Endothelial cell of umbilical vein (primary cell): ENCODE data around the gene TTC33. TPM values are rescaled to one million over a fixed set of nuclear protein-coding genes. Genes with fewer than 3 reads are reported as not detected.

Experiments used
- BruUV-seq: library from RNA; stranded (reverse); fragments of 400-500 nt; replicated peaks from 2 replicates; lab custom pipeline; 2021; lab: Mats Ljungman, UMichigan
- CTCF ChIA-PET: fragments of 300-600, 350-600 bp; sonication (Branson Sonifier 250); formaldehyde crosslinking; loops from one replicate; lab custom pipeline; 2021; ENCODE audit warnings: antibody characterized with exemption, inconsistent platforms; lab: Charles Lee
- POLR2A ChIA-PET: fragments of 300-600, 350-600 bp; sonication (Branson Sonifier 250); formaldehyde crosslinking; loops from one replicate; lab custom pipeline; 2021; ENCODE audit warnings: antibody characterized with exemption, inconsistent platforms; lab: Charles Lee
- DNase-seq: peaks from one replicate; pipeline ENCODE4 v3.0.0-alpha.2; 2011; ENCODE audit warnings: low read depth, low spot score
- FAIRE-seq: peaks from 2 replicates; lab custom pipeline; 2011; peaks lifted over from hg19 to GRCh38; lab: Jason Lieb, UNC
- H2AFZ ChIP-seq: 2 replicates; pipeline ENCODE4 v1.6.0; 2012; ENCODE audit warnings: low read depth, low read length, control low read depth, inconsistent platforms
- H3K27ac ChIP-seq: 2 replicates; pipeline ENCODE4 v1.5.1; 2011; ENCODE audit warnings: low read depth, mild to moderate bottlenecking, control low read depth, low read length, moderate library complexity; ENCODE audit not compliant: insufficient read depth
- H3K27me3 ChIP-seq, 2 experiments: 2 replicates each; pipeline versions ENCODE4 v1.6.0 to v1.6.1; 2011; ENCODE audit warnings: low read length in 2 of 2, mixed read lengths in 1 of 2; ENCODE audit not compliant: control insufficient read depth in 2 of 2, insufficient read depth in 2 of 2
- H3K36me3 ChIP-seq, 2 experiments: 2 replicates in 1 of 2; 3 replicates in 1 of 2; pipeline ENCODE4 v1.5.1; 2011; ENCODE audit warnings: low read length in 2 of 2, mild to moderate bottlenecking in 1 of 2, moderate library complexity in 1 of 2; ENCODE audit not compliant: control insufficient read depth in 2 of 2, insufficient read depth in 2 of 2; ENCODE audit errors: extremely low read depth in 1 of 2
- H3K4me1 ChIP-seq: 3 replicates; pipeline ENCODE4 v1.5.1; 2011; ENCODE audit warnings: mild to moderate bottlenecking, low read length; ENCODE audit not compliant: control insufficient read depth, insufficient read depth; ENCODE audit errors: extremely low read depth
- H3K4me2 ChIP-seq: 2 replicates; pipeline ENCODE4 v1.6.1; 2011; ENCODE audit warnings: low read length, control low read depth, mixed read lengths; ENCODE audit not compliant: insufficient read depth
- H3K4me3 ChIP-seq, 3 experiments: fragments of 200-600 bp in 1 of 3; sonication (generic), shearing (Covaris generic) in 1 of 3; replicated peaks in 1 of 3; 2 replicates each; pipeline ENCODE4 v1.5.1; 2011 to 2016; ENCODE audit warnings: control low read depth in 3 of 3, low read length in 3 of 3, mild to moderate bottlenecking in 2 of 3, inconsistent platforms in 1 of 3, low read depth in 1 of 3, moderate library complexity in 1 of 3; ENCODE audit not compliant: insufficient read depth in 1 of 3
- H3K79me2 ChIP-seq: 2 replicates; pipeline ENCODE4 v1.6.0; 2012; ENCODE audit warnings: low read length, inconsistent platforms; ENCODE audit not compliant: control insufficient read depth, insufficient read depth
- H3K9ac ChIP-seq: replicated peaks from 2 replicates; pipeline ENCODE3; 2011; ENCODE audit warnings: low read length, control low read depth; ENCODE audit not compliant: insufficient read depth; ENCODE audit errors: extremely low read depth
- H3K9me1 ChIP-seq: replicated peaks from 3 replicates; pipeline ENCODE4 v1.6.0; 2011; ENCODE audit warnings: mild to moderate bottlenecking, low read length; ENCODE audit not compliant: control insufficient read depth, insufficient read depth; ENCODE audit errors: extremely low read depth
- H3K9me3 ChIP-seq: replicated peaks from 2 replicates; pipeline ENCODE4 v1.5.1; 2012; ENCODE audit warnings: low read length, inconsistent platforms; ENCODE audit not compliant: control insufficient read depth, insufficient read depth
- H4K20me1 ChIP-seq: replicated peaks from 2 replicates; pipeline ENCODE3; 2011; ENCODE audit warnings: mild to moderate bottlenecking, low read length; ENCODE audit not compliant: control insufficient read depth, insufficient read depth; ENCODE audit errors: extremely low read depth
- CTCF ChIP-seq, 2 donors: IDR thresholded peaks; 1 replicate in 1 of 2; 2 replicates in 1 of 2; pipeline ENCODE4 v1.5.1; 2011; ENCODE audit warnings: low read length in 2 of 2, mild to moderate bottlenecking in 2 of 2, moderate library complexity in 2 of 2, control low read depth in 1 of 2, inconsistent platforms in 1 of 2, low read depth in 1 of 2; ENCODE audit not compliant: insufficient read depth in 1 of 2; ENCODE audit errors: extremely low read depth in 1 of 2
- EZH2 ChIP-seq: IDR thresholded peaks from 2 replicates; pipeline ENCODE4 v1.6.1; 2012; ENCODE audit warnings: borderline replicate concordance, low read depth, mild to moderate bottlenecking, moderate library complexity, low read length, inconsistent platforms; ENCODE audit not compliant: severe bottlenecking
- FOS ChIP-seq: IDR thresholded peaks from 2 replicates; pipeline ENCODE4 v1.6.1; 2011; ENCODE audit warnings: mild to moderate bottlenecking, low read length, moderate library complexity, borderline replicate concordance; ENCODE audit not compliant: insufficient read depth
- GATA2 ChIP-seq: IDR thresholded peaks from 2 replicates; pipeline ENCODE4 v1.7.0; 2011; ENCODE audit warnings: low read depth, mild to moderate bottlenecking, moderate library complexity, mixed read lengths, low read length; ENCODE audit not compliant: insufficient read length, insufficient read depth
- JUN ChIP-seq: IDR thresholded peaks from 2 replicates; pipeline ENCODE4 v1.6.1; 2011; ENCODE audit warnings: borderline replicate concordance, low read depth; ENCODE audit not compliant: insufficient read length, insufficient read depth
- MAX ChIP-seq: IDR thresholded peaks from 2 replicates; pipeline ENCODE4 v1.6.1; 2011; ENCODE audit not compliant: insufficient read depth, insufficient read length
- MYC ChIP-seq: IDR thresholded peaks from one replicate; pipeline ENCODE4 v1.6.1; 2011; ENCODE audit warnings: mild to moderate bottlenecking, low read depth, low read length
- POLR2A ChIP-seq: IDR thresholded peaks from 2 replicates; pipeline ENCODE4 v1.6.1; 2012; ENCODE audit warnings: low read depth, mild to moderate bottlenecking, control low read depth, low read length
- POLR2AphosphoS5 ChIP-seq: IDR thresholded peaks from 2 replicates; pipeline ENCODE4 v1.6.1; 2012; ENCODE audit warnings: low read depth, mild to moderate bottlenecking, control low read depth, low read length, moderate library complexity; ENCODE audit not compliant: insufficient read depth
- dilution Hi-C: fragments of 300-500 bp; cut with MboI; formaldehyde crosslinking; loops from one replicate; pipeline ENCODE4 v1.15.0; 2019; ENCODE audit warnings: low sequenced_read_pairs; ENCODE audit not compliant: extremely low pct_ligation_motif_present
- intact Hi-C: fragments of 100-400 bp; cut with micrococcal nuclease; formaldehyde crosslinking; loops from one replicate; pipeline ENCODE4 v1.10.0; 2022
- polyA plus RNA-seq, 4 experiments: library from polyadenylated mRNA; depleted of rRNA in 3 of 4; stranded (reverse) in 3 of 4; unstranded in 1 of 4; fragments of >200 nt; gene quantifications; 2 replicates each; pipeline versions ENCODE4 v1.2.1 to v1.2.3, GENCODE V29; 2011 to 2012; ENCODE audit warnings: missing spikeins in 1 of 4
- total RNA-seq: library from RNA; stranded (reverse); gene quantifications from 2 replicates; pipeline ENCODE4 v1.2.3, GENCODE V29; 2021

The TTC33 gene
- total and polyA plus RNA-seq, 2 donors (not counting 3 experiments of a cell fraction or from before 2014, with no cell fraction given), result 2.2 to 11.7 TPM

GRCh38 chr5:40600383-40600782 is 155.4 kb downstream of the TTC33 start:
- Histone ChIP-seq H3K79me2 (no peaks in the 10 kb centered on the region), H3K4me3 (no peak overlapping the region), H3K4me2 (no peak overlapping the region), H3K4me1 (peaks cover under 1% of the 10 kb centered on the region), H3K9ac (no peak overlapping the region), H3K9me1 (no peaks in the 10 kb centered on the region), H3K27me3 (no peaks in the 10 kb centered on the region), H2AFZ (no peak overlapping the region), H3K36me3 (no peaks in the 10 kb centered on the region), H3K9me3 (no peaks in the 10 kb centered on the region), H3K27ac (no peak overlapping the region), H4K20me1 (no peaks in the 10 kb centered on the region)
- CTCF ChIA-PET, result no interaction called here
- BruUV-seq, result no TSS peak
- intact Hi-C loops, result no loop called here
- FAIRE-seq, result no peak
- dilution Hi-C loops, result no loop called here
- POLR2A ChIA-PET, result no interaction called here
- DNase-seq, result no peak
- TF ChIP-seq POLR2A, result no peak
- TF ChIP-seq POLR2AphosphoS5, result no peak
- TF ChIP-seq CTCF (IDR thresholded peaks at IDR 0.05; ENCODE audit: extremely low read depth in 1 of 2, insufficient read depth in 1 of 2, low read depth in 1 of 2, low read length in 2 of 2), result no peak
- TF ChIP-seq JUN, result no peak
- TF ChIP-seq MAX, result no peak
- no peak for TF ChIP-seq EZH2
- TF ChIP-seq FOS, result no peak
- no peak for TF ChIP-seq MYC
- no peak for TF ChIP-seq GATA2
